GM12892 (cell line): Measurements from ENCODE around the gene NELL1.
"Not testable (repeated sequence)": the region's sequence is repeated elsewhere in the genome, so short reads cannot be mapped to it uniquely, and the experiment has no call there.

ENCODE experiments used
- DNase-seq: peaks from one replicate; pipeline ENCODE4 v3.0.0; 2011; ENCODE audit not compliant: insufficient read length
- FAIRE-seq: peaks from 2 replicates; lab custom pipeline; 2011; peaks lifted over from hg19 to GRCh38; lab: Jason Lieb, UNC
- POLR2A ChIP-seq: IDR thresholded peaks from 2 replicates; pipeline ENCODE4 v1.6.1; 2011; ENCODE audit warnings: low read depth, low read length, control low read depth
- POLR2AphosphoS5 ChIP-seq: IDR thresholded peaks from 2 replicates; pipeline ENCODE4 v1.6.1; 2011; ENCODE audit warnings: low read depth, low read length, control low read depth
- TAF1 ChIP-seq: IDR thresholded peaks from 2 replicates; pipeline ENCODE4 v1.6.1; 2011; ENCODE audit warnings: low read depth, mild to moderate bottlenecking, control low read depth, low read length, borderline replicate concordance

Gene NELL1

GRCh38 chr11:21262992-21263391, 593.6 kb downstream of the NELL1 start:
- DNase-seq (no peak), FAIRE-seq (no peak)
- TF ChIP-seq TAF1 = no peak
- no peak for TF ChIP-seq POLR2AphosphoS5
- TF ChIP-seq POLR2A = no peak

GRCh38 chr11:21264125-21264524, 594.7 kb downstream of the NELL1 start:
- no peak for FAIRE-seq
- DNase-seq = no peak
- TF ChIP-seq TAF1 = no peak
- no peak for TF ChIP-seq POLR2AphosphoS5
- TF ChIP-seq POLR2A = no peak

- TF ChIP-seq POLR2AphosphoS5 (no peak), POLR2A (no peak), TAF1 (no peak)
- FAIRE-seq (no peak), DNase-seq (no peak)
These were observed 598.6 kb downstream of the NELL1 start for GRCh38 chr11:21268036-21268435.

GRCh38 chr11:21272139-21272538, 602.8 kb downstream of the NELL1 start:
- not testable (repeated sequence) for DNase-seq, FAIRE-seq

GRCh38 chr11:21278840-21279239, 609.5 kb downstream of the NELL1 start:
- TF ChIP-seq TAF1 (no peak), POLR2AphosphoS5 (no peak), POLR2A (no peak)
- FAIRE-seq (no peak), DNase-seq (no peak)

- FAIRE-seq = no peak
- no peak for DNase-seq
- TF ChIP-seq TAF1 (no peak), POLR2A (no peak), POLR2AphosphoS5 (no peak)
These were observed 615.7 kb downstream of the NELL1 start for GRCh38 chr11:21285104-21285503.

- FAIRE-seq = no peak
- TF ChIP-seq POLR2A = no peak
- TF ChIP-seq POLR2AphosphoS5 = no peak
- no peak for TF ChIP-seq TAF1
- DNase-seq = no peak
These were observed 620.3 kb downstream of the NELL1 start for GRCh38 chr11:21289686-21290085.

- FAIRE-seq (no peak), DNase-seq (no peak)
- TF ChIP-seq POLR2A (no peak), POLR2AphosphoS5 (no peak), TAF1 (no peak)
These were observed 626.1 kb downstream of the NELL1 start for GRCh38 chr11:21295508-21295907.

GRCh38 chr11:21301981-21302380, 632.6 kb downstream of the NELL1 start:
- no peak for TF ChIP-seq TAF1
- no peak for DNase-seq
- no peak for FAIRE-seq

GRCh38 chr11:21306739-21307358, 637.5 kb downstream of the NELL1 start:
- no peak for TF ChIP-seq POLR2A
- TF ChIP-seq POLR2AphosphoS5 = no peak
- no peak for TF ChIP-seq TAF1
- no peak for DNase-seq
- no peak for FAIRE-seq

GRCh38 chr11:21307874-21308273, 638.5 kb downstream of the NELL1 start:
- DNase-seq (no peak), FAIRE-seq (no peak)
- TF ChIP-seq POLR2A = no peak
- no peak for TF ChIP-seq POLR2AphosphoS5
- no peak for TF ChIP-seq TAF1

- DNase-seq = no peak
- no peak for FAIRE-seq
- TF ChIP-seq POLR2A (no peak), POLR2AphosphoS5 (no peak), TAF1 (no peak)
These were observed 647.2 kb downstream of the NELL1 start for GRCh38 chr11:21316591-21316990.

GRCh38 chr11:21321072-21321471, 651.7 kb downstream of the NELL1 start:
- no peak for FAIRE-seq
- DNase-seq = no peak
- TF ChIP-seq TAF1 = no peak
- TF ChIP-seq POLR2AphosphoS5 = no peak
- no peak for TF ChIP-seq POLR2A
